Kidney (tissue), 14 donors: ENCODE measurements around the gene SNTG2. TPM values are rescaled to one million over a fixed set of nuclear protein-coding genes. Genes with fewer than 3 reads are reported as not detected.
A peak's percentile ranks its signal among the peaks of the same experiment; 100 is the strongest.

Source experiments
- DNase-seq, 5 donors: peaks; one replicate each; pipeline ENCODE4 v3.0.0-alpha.2; 2013 to 2020
- FAIRE-seq: peaks from 2 replicates; lab custom pipeline; 2012; peaks lifted over from hg19 to GRCh38; lab: Jason Lieb, UNC
- H3K27ac ChIP-seq, 2 donors: one replicate each; pipeline ENCODE4 v1.7.0; 2013; ENCODE audit warnings: low read depth in 2 of 2, low read length in 2 of 2, inconsistent platforms in 1 of 2
- H3K27me3 ChIP-seq: one replicate; pipeline ENCODE4 v1.7.1; 2013; ENCODE audit warnings: low read length, inconsistent platforms; ENCODE audit not compliant: control insufficient read depth, insufficient read depth
- H3K36me3 ChIP-seq, 3 donors: one replicate each; pipeline versions ENCODE4 v1.7.0 to v1.7.1; 2013; ENCODE audit warnings: low read length in 3 of 3, control low read depth in 1 of 3, inconsistent platforms in 1 of 3; ENCODE audit not compliant: insufficient read depth in 3 of 3, control insufficient read depth in 2 of 3
- H3K4me1 ChIP-seq, 3 donors: one replicate each; pipeline versions ENCODE4 v1.7.0 to v1.7.1; 2013; ENCODE audit warnings: low read length in 3 of 3, inconsistent platforms in 1 of 3, low read depth in 1 of 3; ENCODE audit not compliant: control insufficient read depth in 2 of 3, insufficient read depth in 2 of 3
- H3K4me3 ChIP-seq, 3 donors: one replicate each; pipeline versions ENCODE4 v1.7.0 to v1.8.1; 2013; ENCODE audit warnings: low read length in 3 of 3, control low read depth in 1 of 3, inconsistent platforms in 1 of 3
- H3K9ac ChIP-seq, 3 donors: one replicate each; pipeline versions ENCODE4 v1.7.0 to v1.7.1; 2013; ENCODE audit warnings: low read length in 3 of 3, control low read depth in 1 of 3, inconsistent platforms in 1 of 3
- H3K9me3 ChIP-seq, 3 donors: one replicate each; pipeline versions ENCODE4 v1.7.0 to v1.7.1; 2013; ENCODE audit warnings: low read length in 3 of 3, control low read depth in 1 of 3, inconsistent platforms in 1 of 3; ENCODE audit not compliant: control insufficient read depth in 2 of 3, insufficient read depth in 1 of 3
- intact Hi-C: fragments of 100-400 bp; cut with DNase I; formaldehyde crosslinking; loops from one replicate; pipeline ENCODE4 v1.11.1; 2022
- polyA plus RNA-seq: library from polyadenylated mRNA; stranded (reverse); fragments of 350-450 nt; fragmentation: Illumina TruSeq; extraction: RNeasy Lipid Tissue Mini Kit (QIAGEN cat#74804); gene quantifications from one replicate; pipeline ENCODE4 v1.2.3, GENCODE V29; 2014; ENCODE audit warnings: low read depth, low replicate concordance; ENCODE audit not compliant: insufficient read depth
- total RNA-seq: library from RNA; stranded (reverse); fragmentation: NEBNext Ultra II Directional; extraction: Animal tissue kit (Norgen Biotek cat#: 25700); gene quantifications from one replicate; pipeline ENCODE4 v1.2.1, GENCODE V29; 2021
- TF ChIP-seq, protein P1 (sequence below): IDR thresholded peaks from 3 replicates; pipeline ENCODE4 v1.5.1; 2012; ENCODE audit warnings: mild to moderate bottlenecking, moderate library complexity, borderline replicate concordance; ENCODE audit not compliant: insufficient read depth; ENCODE audit errors: extremely low read depth
- donor health status: control.
- donor health status: control.
- donor health status: control.
- donor health status: control.
- donor health status: control.
- donor health status: DM: yes; HTN: yes; CAD: no.
- donor health status: Normal renal cell carcinoma (clear cell type).

Gene SNTG2
- total and polyA plus RNA-seq, 2 donors from 2014 or later, result 2.2 TPM; not detected in 1

DNA sequence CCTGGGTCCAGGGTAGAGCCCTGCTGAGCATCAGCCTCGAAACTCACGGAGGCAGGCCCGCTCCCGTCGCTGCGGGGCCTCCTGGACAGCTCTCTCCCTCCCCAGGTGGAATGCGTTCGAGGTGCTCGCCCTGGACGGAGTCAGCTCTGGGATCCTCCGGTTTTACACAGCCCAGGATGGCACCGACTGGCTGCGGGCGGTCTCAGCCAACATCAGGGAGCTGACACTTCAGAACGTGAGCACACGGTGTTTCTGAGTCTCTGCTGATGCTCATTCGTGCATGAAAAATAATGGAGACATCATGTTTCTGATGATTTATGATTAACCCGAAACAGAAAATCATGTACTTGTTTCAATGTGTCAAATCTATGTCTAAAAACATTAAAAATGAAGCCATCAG, 287.1 kb downstream of the SNTG2 start:
- no peak overlapping the region for H3K27ac ChIP-seq
- H3K27me3 ChIP-seq, result no peaks in the 10 kb centered on the region
- intact Hi-C loops, result no loop called here
- FAIRE-seq, result no peak
- H3K4me3 ChIP-seq, result no peak overlapping the region
- TF ChIP-seq, protein P1, sequence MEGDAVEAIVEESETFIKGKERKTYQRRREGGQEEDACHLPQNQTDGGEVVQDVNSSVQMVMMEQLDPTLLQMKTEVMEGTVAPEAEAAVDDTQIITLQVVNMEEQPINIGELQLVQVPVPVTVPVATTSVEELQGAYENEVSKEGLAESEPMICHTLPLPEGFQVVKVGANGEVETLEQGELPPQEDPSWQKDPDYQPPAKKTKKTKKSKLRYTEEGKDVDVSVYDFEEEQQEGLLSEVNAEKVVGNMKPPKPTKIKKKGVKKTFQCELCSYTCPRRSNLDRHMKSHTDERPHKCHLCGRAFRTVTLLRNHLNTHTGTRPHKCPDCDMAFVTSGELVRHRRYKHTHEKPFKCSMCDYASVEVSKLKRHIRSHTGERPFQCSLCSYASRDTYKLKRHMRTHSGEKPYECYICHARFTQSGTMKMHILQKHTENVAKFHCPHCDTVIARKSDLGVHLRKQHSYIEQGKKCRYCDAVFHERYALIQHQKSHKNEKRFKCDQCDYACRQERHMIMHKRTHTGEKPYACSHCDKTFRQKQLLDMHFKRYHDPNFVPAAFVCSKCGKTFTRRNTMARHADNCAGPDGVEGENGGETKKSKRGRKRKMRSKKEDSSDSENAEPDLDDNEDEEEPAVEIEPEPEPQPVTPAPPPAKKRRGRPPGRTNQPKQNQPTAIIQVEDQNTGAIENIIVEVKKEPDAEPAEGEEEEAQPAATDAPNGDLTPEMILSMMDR, result no peak
- H3K9ac ChIP-seq, result no peak overlapping the region
- H3K9me3 ChIP-seq, result no peaks in the 10 kb centered on the region
- H3K36me3 ChIP-seq, result no peaks in the 10 kb centered on the region
- peaks cover 0 to 2% (median 0%) of the 10 kb centered on the region in 3 donors for H3K4me1 ChIP-seq
- DNase-seq, result peak in 1 of 5 donors; percentile 23

DNA sequence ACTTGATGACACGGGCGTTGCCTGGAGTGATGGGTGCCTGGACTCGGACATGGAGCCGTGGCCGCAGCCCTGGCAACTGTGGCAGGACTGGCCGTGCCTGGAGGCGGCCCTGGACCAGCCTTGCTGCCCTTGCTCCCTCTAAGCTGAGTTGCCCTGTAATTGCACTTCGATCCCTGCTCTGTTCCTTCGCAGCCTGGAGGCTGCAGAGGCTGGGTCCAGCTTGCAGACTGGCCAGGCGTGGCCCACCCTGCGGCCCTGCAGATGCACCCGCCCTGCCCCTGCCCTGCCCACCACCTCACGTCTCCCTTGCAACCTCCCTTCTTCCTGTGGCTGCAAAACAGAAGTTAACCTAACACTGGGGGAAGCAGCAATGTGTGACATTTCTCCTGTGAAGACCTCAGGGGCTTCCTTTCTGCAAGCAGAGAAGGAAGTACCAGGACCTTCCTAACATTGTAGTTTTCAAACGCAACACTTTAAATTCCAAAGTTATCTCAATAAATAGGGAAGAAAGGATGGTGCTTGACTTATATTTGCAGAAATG, 288.0 kb downstream of the SNTG2 start:
- Histone ChIP-seq H3K27ac (no peak overlapping the region), H3K27me3 (no peaks in the 10 kb centered on the region), H3K36me3 (no peaks in the 10 kb centered on the region), H3K9me3 (no peaks in the 10 kb centered on the region), H3K4me1 (peaks cover 0 to 2% (median 0%) of the 10 kb centered on the region in 3 donors), H3K9ac (no peak overlapping the region), H3K4me3 (no peak overlapping the region)
- FAIRE-seq (no peak), DNase-seq (no peak)
- intact Hi-C loops, result no loop called here
- TF ChIP-seq, protein P1, result no peak

DNA sequence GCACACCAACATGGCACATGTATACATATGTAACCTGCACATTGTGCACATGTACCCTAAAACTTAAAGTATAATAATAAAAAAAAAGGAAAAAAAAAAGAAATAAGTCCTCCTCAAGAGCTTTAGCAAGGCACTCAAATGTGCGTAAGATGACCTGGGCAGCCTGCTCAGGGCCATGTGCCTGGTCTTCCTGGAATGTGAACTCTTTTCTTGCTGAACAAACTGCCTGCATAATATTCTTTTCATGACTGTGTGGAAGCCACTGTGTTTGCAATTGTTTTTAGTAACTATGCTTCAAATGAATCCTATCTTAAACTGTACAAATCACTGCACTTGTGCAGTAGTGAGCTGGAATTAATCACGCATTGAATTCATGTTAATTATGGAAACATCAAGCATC, 294.5 kb downstream of the SNTG2 start:
- Histone ChIP-seq H3K27ac (no peak overlapping the region), H3K4me1 (no peaks in the 10 kb centered on the region), H3K4me3 (no peak overlapping the region), H3K9ac (no peak overlapping the region), H3K9me3 (no peaks in the 10 kb centered on the region), H3K36me3 (no peaks in the 10 kb centered on the region), H3K27me3 (no peaks in the 10 kb centered on the region)
- no peak for FAIRE-seq
- no peak for DNase-seq
- TF ChIP-seq, protein P1, result no peak
- intact Hi-C loops, result no loop called here

DNA sequence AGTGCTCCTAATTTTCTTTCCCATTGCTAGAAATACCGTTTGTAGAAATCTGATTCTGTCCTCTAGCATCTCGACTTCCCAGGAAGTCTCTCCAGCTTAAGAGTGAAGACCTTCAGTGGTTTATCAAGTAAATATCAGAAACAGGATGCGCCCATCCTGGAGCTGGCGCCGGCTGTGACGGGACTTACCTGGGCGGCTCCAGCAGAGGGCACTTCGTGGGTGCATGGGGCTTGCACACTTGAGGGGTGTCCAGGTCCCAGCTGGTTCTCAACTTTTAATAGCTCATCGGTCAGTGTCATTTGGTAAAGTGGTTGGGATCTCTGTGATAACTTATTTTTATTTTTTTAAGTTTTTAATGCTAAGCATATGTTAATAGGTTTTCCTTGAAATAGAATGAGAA, 295.6 kb downstream of the SNTG2 start:
- Histone ChIP-seq H3K9me3 (no peaks in the 10 kb centered on the region), H3K36me3 (peaks cover 0 to under 1% (median 0%) of the 10 kb centered on the region in 3 donors), H3K27me3 (no peaks in the 10 kb centered on the region), H3K4me3 (no peak overlapping the region), H3K27ac (no peak overlapping the region), H3K9ac (no peak overlapping the region), H3K4me1 (no peaks in the 10 kb centered on the region)
- TF ChIP-seq, protein P1, result no peak
- FAIRE-seq, result no peak
- intact Hi-C loops, result no loop called here
- no peak for DNase-seq
